Raji (cell line): Measurements from ENCODE around the gene PLCD1.

Source experiments
- POLR2A ChIP-seq: IDR thresholded peaks from 2 replicates; pipeline ENCODE4 v1.6.1; 2011; ENCODE audit warnings: low read depth, low read length, control low read depth; ENCODE audit not compliant: insufficient read depth

The PLCD1 gene

DNA sequence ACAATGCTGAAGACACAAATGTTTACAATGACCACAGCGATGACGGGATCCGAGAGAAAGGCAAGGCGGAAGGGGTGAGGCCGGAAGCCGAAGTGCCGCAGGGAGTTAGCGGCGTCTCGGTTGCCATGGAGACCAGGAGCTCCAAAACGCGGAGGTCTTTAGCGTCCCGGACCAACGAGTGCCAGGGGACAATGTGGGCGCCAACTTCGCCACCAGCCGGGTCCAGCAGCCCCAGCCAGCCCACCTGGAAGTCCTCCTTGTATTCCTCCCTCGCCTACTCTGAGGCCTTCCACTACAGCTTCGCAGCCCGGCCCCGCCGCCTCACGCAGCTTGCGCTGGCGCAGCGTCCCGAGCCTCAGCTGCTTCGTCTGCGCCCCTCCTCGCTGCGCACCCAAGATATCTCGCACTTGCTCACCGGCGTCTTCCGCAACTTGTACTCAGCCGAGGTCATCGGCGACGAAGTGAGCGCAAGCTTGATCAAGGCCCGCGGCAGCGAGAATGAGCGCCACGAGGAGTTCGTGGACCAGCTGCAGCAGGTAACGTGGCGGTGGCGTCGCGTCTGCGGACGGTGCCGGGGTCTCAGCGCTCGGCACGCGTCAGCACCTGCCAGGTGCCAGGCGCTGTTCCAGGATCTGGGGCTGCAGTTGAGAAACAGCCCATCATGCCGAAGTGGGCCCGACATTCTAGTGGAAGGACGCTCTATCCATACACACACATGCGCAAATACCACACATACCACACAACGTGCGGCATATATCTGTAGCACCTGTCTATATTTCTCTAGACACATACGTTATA is 9.9 kb upstream of the PLCD1 start, which contains the start of gene DLEC1:
DLEC1 (plus strand) TSS at position 108 of the 798 bp plus-strand sequence; CDS start at position 126, 18 bp downstream.
- TF ChIP-seq POLR2A: no peak

DNA sequence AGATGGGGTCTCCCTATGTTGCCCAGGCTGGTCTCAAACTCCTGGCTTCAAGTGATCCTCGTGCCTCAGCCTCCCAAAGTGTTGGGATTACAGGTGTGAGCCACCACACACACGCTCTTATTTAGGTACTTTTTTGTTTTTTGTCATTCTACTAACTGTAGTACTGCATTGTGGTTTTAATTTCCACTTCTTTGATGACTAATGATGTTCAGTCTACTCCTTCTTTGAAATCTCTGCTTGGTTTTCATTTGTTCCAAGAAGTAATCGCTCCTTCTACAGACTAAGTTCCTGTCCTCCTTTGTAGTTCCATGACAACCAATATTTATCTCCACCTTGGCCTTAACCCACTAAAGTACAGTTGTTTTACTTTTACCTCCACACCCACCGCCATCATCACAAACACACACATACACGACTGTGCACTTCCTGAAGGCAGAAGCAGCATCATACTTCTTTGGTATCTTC is 9.0 kb upstream of the PLCD1 start:
- TF ChIP-seq POLR2A: no peak

DNA sequence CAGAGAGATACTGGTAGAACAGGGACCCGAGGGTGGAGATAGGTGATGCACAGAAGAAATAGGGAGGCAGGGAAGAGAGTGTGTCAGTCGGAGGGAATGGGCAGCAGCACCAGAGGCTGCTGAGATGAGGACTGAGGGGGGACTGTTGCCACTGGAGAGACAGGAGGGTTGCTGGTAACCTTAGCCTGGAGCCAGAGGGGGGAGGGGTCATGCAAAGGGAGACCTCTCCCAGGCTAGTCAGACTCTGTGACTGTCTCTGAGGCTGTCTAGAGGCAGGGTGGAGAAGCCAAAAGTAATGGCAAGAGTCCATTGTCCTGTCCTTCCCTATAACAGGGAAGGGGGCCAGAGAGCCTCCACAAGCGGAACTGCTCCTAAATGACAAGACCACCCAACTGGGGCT is 7.5 kb upstream of the PLCD1 start:
- TF ChIP-seq POLR2A: no peak

DNA sequence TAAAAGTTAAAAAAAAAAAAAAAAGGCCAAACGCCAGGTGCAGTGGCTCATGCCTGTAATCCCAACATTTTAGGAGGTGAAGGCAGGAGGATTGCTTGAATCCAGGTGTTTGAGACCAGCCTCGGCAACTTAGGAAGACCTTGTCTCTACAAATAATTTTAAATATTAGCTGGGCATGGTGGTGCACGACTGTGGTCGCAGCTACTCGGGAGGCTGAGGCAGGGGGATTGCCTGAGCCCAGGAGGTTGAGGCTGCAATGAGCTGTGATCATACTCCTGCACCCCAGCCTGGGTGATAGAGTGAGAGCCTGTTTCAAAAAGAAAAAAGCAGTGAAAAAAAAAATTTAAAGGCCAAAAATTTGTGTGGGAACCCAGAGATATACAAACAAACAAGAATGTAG is 6.8 kb upstream of the PLCD1 start:
- no peak for TF ChIP-seq POLR2A

DNA sequence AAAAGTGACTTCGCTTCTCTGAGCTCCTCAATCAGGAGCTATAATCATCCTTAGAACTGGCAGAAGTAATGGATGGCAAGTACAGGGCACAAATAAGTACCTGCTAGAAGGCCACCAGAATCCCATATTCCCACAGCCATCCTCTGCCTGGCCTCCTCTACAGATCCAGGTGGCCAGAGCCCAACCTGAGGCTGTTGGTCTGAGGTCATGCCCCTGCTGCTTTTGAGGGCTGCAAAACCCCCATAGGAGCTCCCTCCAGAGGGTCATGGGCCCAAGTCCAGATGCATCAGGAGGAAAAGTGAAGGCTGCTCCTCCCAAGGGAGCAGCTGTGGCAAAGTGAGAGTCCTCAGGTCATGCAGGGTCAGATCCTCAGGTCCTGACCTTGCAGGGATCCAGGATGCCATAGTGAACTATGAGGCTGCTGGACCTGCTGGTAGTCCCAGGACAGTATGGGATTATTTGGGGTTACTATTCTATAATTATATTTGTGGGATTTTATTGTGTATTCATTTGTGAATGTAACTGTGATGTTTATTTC is 3.0 kb upstream of the PLCD1 start:
- no peak for TF ChIP-seq POLR2A

DNA sequence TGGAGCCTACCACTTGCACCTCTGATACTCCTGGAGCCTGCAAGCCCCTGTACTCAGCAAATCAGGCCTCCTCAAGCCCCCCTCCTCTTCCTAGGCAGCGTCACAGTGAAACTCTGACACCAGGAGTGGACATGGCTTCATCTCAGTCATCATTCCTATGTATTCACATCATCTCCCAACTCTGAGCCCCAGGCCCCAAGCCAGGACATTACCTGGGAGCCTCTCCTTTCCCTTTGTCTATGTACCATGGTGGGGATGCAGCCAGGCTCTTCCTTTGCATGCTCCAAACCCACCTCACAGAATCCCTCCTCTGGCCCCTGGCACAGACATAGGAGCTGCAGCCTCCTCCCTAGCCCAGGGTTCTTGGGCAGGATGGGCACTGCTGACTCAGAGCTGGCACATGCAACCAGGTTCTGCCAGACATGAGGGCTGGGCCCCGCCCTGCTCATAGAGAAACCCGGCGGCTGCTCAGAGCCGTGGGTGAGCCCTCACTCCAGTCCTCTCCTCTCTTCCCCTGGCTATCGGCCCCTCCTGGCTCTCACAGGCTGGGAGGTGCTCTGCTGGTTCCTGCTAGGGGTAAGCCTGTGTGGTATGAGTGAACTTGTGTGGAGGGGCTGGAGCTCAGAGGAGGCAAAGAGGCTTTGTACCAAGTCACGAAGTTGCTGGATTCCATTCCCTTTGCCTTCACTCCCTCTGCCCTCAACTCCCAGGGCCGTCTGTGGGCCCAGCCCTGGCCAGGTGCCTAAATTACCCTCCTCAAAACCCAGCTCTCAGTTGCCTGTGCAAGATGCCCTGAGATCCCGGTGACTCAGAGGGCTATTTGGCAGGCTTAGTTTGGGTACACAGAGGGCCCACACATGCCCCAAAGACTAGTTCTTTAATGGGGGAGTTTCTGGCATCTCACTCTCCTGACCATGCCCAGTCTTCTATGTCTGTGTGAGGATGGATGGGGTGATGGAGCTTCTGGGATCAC is 1.9 kb upstream of the PLCD1 start:
- TF ChIP-seq POLR2A: no peak

DNA sequence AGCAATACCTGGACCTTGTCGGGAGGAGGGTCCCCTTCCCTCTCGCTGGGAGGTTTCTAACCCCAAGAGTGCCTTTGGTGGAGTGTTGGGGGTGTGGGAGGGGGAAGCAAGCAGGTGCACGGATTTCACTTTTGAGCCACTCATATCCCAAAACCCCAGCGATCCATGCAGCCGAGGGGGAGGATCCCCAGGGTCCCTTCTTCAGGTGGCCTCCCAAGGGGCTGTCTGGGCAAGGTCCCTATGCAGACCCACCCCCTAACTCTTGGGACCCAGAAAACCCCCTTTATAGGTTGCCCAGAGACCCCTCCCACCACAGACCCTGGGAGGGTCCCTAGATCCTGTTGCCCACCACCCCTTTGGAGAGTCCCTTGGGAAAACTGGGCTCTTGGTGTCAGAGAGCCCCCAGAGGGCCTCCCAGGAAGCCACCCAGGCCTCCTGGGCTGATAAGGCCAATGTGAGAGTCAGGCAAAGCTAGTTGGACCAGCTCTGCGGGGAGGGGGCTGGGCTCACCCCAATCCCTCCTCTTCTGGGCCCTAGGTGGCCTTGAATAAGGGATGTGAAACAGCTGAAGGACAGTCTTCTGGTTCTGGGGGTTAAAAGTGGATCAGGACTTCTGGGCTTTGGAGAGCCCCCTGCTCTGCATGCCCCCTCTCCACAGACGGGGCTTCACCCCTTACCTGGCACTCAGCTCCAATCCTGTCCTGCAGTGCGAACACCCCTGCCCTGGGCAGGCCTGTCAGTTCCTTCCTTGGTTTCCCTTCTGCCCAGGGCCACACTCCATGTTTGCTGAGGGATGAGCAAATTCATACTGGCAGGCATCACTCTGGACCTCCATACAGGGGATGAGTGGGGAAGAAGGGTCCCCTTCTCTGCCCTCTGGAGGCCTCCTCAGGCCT is 932 bp upstream of the PLCD1 start:
- no peak for TF ChIP-seq POLR2A

DNA sequence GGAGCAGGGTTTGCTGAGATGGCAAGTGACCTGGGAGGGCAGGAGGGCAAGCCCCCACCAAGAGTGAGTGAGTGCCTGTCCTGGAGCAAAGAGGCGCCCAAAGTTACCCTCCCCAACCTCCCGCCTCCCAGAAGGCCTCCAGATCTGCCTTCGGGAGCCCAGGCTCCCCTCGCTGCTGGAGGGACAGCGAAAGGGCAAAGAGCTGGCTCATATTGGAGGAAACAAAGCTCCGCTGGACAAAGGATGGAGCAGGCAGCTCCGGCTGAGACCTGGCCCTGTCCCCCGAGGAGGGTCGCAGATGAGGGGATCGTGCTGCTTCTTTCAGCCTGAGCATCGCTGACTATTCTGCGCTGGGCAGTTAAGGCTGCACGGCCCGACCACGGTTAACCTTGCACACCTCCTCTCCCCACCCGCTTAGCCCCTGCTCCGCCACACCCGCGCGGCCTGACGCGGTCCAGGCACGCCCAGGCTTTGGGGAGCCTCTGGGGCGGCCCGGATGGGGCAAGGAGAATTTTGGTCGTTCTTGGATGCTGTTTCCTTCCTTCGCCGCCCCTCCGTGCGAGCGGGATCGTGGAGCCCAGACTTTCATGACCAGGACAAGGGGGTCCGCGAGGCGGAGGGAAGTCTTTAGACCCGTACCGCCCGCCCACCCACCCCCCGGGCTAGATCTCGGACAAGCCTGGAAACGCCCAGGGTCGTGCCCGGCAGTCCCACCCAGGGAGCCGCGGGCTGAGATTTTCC is 651 bp downstream of the PLCD1 start:
- no peak for TF ChIP-seq POLR2A

DNA sequence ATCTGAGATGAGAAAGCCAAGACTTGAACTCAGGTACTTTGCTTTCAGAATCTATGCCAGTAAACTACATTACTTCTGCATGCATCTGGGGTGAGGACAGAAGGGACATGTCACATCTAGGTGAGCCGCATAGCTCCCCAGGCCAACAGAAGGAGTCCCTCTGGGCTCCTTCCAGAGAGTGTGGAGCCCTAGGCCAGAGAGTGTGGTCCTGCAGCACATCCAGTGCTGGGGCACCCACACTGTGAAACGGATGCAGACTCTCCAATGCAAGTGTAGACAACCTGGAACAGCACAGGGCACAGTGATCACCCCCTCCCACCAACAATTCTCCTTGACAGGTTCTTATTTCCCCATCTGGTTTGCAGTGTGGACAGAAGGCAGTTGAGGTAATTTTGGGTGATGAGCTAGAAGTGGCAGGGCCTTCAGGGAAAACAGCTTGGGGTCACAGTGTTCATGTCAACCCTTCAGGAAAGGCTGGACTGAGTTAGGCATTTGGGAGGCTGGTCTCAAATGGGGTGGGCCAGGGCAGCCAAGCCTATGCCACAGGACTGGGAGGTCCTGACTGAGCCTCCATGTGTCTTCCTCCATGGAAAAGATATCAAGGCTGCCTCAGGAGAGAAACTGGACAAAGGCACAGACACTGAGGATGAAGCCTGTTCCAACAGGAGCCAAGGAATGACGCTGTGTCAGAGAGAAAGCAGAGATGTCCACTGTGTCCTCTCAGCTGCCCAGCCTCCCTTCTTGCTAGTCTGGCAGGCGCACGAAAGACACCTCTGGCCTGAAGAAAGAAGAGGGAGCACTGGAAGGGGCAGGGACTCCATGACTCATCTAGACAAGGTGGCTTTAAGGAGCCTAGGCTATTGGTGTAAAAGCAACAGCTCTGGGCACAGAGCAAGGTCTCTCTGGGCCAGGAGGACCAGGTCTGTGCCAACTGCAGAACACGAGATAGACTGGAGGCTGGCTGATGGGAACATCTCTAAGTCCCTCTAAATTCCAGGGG is 1.7 kb downstream of the PLCD1 start:
- no peak for TF ChIP-seq POLR2A

DNA sequence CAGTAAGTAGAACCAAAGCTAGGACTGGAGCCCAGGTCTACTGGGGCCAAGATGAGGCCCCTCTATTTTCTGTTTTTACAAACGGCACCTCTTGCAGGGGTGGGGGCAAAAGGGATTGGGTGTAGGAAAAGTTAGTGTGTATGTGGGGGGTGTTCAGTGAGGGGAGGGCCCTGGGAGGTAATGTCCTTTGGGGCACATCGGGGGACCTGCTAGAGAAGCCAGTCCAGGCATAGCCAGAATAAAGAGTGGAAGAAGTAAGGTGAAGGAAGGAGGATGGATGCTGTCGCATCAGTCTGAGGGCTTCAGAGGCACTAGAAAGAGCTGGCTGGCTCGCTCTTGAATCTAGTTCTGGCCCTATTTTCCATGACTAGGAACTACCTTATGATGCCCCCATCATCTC is 2.6 kb downstream of the PLCD1 start:
- no peak for TF ChIP-seq POLR2A

DNA sequence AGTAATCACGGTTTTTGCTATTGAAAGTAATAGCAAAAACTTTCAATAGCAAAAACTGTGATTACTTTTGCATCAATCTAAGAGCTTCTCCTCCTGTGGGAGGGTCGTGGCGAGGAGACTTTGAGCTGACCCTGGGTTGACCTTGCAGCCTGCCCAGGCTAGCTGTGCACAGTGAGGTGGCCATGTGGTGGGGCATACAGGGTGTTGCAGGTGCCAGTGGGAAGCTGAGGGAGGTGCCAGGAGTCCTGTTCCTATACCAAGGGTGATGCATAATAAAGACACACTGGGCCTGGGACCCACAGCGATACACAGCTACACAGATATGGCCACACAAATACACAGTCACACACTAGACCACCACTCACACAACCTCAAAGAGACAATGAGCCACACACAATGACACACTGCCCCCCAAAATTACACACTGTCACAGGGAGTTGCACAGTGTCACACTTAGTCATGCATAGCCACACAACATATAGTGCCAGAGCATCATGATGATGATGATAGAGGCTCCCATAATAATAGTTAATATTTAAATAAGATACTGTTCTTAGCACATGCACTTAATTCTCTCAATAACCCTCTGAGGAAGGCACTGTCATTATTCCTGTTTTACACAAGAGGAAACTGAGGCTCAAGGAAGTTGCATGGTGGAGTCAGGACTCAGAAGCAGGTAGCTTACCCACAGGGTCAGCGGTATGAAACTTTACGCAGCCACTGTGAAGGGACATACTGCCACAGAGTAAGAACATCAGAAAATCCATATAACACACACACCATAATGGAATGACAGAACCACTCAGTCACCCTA is 6.3 kb downstream of the PLCD1 start:
- no peak for TF ChIP-seq POLR2A

DNA sequence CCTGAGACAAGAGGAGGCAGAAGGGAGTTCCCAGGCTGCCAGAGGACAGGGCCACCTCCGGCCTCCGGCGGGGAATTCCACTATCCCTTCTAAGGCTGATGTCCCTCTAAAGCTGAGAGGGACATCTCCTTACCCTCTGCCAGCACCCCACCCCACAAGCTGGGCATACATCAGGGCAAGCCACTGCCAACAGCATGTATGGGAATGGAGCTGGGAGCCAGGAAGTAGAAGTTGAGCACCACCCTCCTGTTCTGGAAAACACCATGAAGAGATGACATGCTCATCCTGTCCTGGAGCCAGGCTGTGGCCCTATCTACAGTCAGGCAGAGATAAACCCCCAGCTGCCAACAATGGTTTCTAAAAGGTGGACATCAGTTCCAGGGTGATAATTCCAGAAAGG is 7.1 kb downstream of the PLCD1 start:
- no peak for TF ChIP-seq POLR2A
